K562 treated with DMSO at 1 percent for 12 hours (cell line): ENCODE measurements around the gene WDR33. TPM values are rescaled to one million over a fixed set of nuclear protein-coding genes. Genes with fewer than 3 reads are reported as not detected.

Source experiments
- total RNA-seq: library from RNA; unstranded; fragments of 300-600 nt; gene quantifications from 2 replicates; pipeline ENCODE4 v1.2.3, GENCODE V29; 2022; ENCODE audit not compliant: insufficient read depth

Gene WDR33
- total RNA-seq: 9.5 and 19.6 TPM in 2 replicates

DNA sequence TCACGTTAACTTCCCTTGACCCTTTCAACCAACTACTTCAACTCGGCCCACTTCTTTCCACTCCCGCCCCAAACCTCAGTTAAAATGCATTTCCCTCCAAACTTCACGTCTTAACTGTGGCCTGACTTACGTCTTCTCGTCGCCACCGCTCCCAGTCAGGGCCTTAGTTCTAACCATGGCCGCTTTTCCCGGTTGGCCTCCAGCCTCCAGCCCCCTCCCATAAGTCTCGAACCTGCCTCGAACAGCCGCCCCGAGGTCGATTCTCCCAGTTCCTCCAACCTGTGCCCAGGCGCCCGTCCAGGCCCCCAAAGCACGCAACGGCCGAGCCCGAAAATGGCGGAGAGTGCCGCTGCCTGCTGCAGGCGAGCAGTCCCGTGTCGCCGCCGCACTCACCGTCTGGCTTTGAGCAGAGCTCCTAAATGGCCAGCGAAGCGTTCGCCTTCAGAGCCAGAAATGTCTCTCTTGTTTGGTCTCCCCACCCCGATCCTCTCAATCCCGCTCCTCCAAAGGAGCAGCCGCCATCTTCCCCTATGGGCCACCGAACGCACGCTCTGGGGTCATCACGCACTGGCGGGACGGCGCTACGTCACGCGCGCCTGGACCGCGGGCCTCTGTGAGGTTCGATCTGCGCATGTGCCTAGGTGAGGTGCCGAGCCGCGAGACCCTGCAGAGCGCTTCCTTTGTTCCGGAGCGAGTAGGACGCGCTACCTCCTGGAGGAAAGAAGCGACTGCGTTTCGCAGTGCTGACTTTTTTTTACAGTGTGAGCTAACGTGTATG lies at the start of gene WDR33:
Gene WDR33 (minus strand): TSS at position 553 of the 778 bp plus-strand sequence. CDS start 40,190 bp downstream, outside the sequence.

DNA sequence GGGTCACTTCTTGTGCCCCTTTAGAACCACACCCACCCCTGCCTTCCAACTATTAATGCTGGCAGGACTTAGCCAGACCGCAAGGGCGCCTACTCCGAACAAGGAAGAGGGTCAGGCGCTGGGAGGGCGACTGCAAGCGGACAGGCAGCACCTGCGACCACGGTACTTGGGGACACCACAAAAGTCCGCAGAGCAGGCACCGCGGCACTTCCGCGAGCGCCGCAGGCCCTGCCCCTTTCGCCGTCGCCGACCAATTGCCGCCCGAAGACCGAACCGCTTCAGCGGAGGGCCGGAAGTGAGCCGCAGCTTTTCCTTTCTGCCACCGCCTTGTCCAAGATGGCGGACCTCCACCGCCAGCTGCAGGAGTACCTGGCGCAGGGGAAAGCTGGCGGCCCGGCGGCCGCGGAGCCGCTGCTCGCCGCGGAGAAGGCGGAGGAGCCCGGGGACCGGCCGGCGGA lies 109.7 kb downstream of the WDR33 start, which contains the start of gene SFT2D3:
Gene SFT2D3 (plus strand): TSS at position 305 of the 458 bp plus-strand sequence. CDS start 32 bp downstream, at position 337.

DNA sequence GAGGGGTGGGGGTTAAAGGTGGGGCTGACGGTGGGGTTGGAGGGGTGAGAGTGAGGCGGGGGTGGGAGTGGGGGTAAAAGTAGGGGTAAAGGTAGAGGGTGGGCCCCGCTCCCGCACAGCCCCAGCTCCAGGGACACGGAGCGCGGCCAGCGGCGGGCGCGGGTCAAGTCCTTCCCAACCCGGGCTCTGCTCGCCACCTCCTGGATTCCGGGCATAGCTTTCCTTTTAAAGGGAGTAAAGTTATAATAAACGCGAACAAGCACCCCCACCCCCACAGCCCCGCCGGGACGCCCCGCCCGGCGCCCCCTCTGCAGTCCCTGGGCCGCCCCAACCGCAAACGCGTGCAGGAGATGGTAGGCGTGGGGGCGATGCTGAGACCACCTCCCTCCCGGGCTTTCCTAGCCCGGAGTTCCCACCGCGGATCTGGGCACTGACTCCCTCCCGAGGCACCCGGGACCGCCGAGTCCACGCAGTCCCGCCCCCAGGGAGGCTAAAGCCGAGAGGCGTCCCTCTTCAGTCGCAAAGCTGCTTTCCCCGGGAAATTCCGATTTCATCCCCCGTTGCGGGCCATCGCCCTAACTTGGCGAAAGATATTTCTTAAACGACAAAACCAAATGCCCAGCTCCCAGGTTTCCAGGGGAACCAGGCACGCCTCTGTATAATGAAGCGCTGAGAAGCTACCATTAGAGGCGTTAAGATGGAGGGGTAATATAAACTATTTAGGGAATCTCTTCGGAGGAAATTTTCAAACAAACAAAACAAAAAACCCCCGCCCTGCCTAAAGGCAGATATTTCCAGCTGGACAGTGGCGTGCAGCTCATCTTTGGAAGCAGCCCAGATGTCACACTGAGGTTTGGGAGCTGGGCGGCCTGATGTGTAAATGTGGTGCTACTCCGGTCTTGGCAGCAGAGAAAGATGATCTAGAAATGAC lies 135.4 kb downstream of the WDR33 start, which contains the start of gene LIMS2:
Gene LIMS2 (minus strand): TSS at position 200 of the 931 bp plus-strand sequence. CDS start 506 bp downstream, outside the sequence.

Other genes starting within 250 kb of the WDR33 start
- gene GPR17, start 165.0 kb downstream of the WDR33 start, total RNA-seq: not detected in 2 replicates
- not detected in 2 replicates for gene LIMS2, start 135.6 kb downstream of the WDR33 start, total RNA-seq
- 10.1 and 11.3 TPM in 2 replicates for gene SFT2D3, start 109.7 kb downstream of the WDR33 start, total RNA-seq
- 22.1 and 35.3 TPM in 2 replicates for gene POLR2D, start 47.0 kb upstream of the WDR33 start, total RNA-seq
- gene AMMECR1L, start 74.8 kb upstream of the WDR33 start, total RNA-seq: 4.5 and 11.4 TPM in 2 replicates
- gene SAP130, start 216.9 kb upstream of the WDR33 start, total RNA-seq: 9.5 and 33.4 TPM in 2 replicates